GM12878 (cell line): ENCODE results near the gene DCX. TPM values are rescaled to one million over a fixed set of nuclear protein-coding genes. Genes with fewer than 3 reads are reported as not detected.

Experiments used
- ATAC-seq: fragments of 200-7000 bp; cut with Tn5 transposase; 3 replicates; pipeline ENCODE4 v1.9.1; 2020; ENCODE audit warnings: mild to moderate bottlenecking, moderate library complexity
- BruUV-seq: library from RNA; stranded (reverse); fragments of 400-500 nt; replicated peaks from 2 replicates; lab custom pipeline; 2021; lab: Mats Ljungman, UMichigan
- CTCF ChIA-PET: fragments of 300-600 bp; sonication (Branson Sonifier 250); formaldehyde crosslinking; extraction: SDS; loops from one replicate; lab custom pipeline; 2021; ENCODE audit warnings: inconsistent platforms; lab: Yijun Ruan, JAX
- POLR2A ChIA-PET: fragments of 350-600 bp; formaldehyde crosslinking; extraction: SDS; loops from one replicate; lab custom pipeline; 2021; ENCODE audit warnings: inconsistent platforms; lab: Charles Lee
- RAD21 ChIA-PET: fragments of 300-600 bp; sonication (Branson Sonifier 250); formaldehyde crosslinking; loops from one replicate; lab custom pipeline; 2023; ENCODE audit warnings: antibody characterized with exemption; ENCODE audit not compliant: unreplicated experiment; lab: Charles Lee
- SMC1A ChIA-PET: fragments of 300-600 bp; sonication (Branson Sonifier 250); formaldehyde crosslinking; loops from one replicate; lab custom pipeline; 2023; ENCODE audit not compliant: unreplicated experiment, uncharacterized antibody; lab: Charles Lee
- DNase-seq: peaks from one replicate; pipeline ENCODE4 v3.0.0-alpha.2; 2011; ENCODE audit warnings: low read depth, low spot score
- FAIRE-seq: peaks from 3 replicates; lab custom pipeline; 2011; peaks lifted over from hg19 to GRCh38; lab: Jason Lieb, UNC
- H2AFZ ChIP-seq: 2 replicates; pipeline ENCODE4 v1.6.0; 2011; ENCODE audit warnings: low read depth, low read length, control low read depth; ENCODE audit not compliant: control insufficient read depth
- H3K27ac ChIP-seq: 2 replicates; pipeline ENCODE4 v1.5.1; 2011; ENCODE audit warnings: control low read depth; ENCODE audit not compliant: control insufficient read depth, insufficient read depth
- H3K27me3 ChIP-seq, 2 experiments: replicated peaks in 1 of 2; 2 replicates each; pipeline versions ENCODE4 v1.6.0 to v1.6.1; 2011; ENCODE audit warnings: low read length in 1 of 2; ENCODE audit not compliant: control insufficient read depth in 2 of 2, insufficient read depth in 2 of 2
- H3K36me3 ChIP-seq, 2 experiments: 2 replicates each; pipeline ENCODE4 v1.5.1; 2011; ENCODE audit warnings: low read length in 1 of 2; ENCODE audit not compliant: control insufficient read depth in 2 of 2, insufficient read depth in 2 of 2
- H3K4me1 ChIP-seq: 2 replicates; pipeline ENCODE4 v1.6.1; 2011; ENCODE audit warnings: mild to moderate bottlenecking, low read length, moderate library complexity, mixed read lengths; ENCODE audit not compliant: control insufficient read depth, insufficient read depth
- H3K4me2 ChIP-seq: 2 replicates; pipeline ENCODE4 v1.6.0; 2011; ENCODE audit warnings: control low read depth; ENCODE audit not compliant: control insufficient read depth, insufficient read depth
- H3K4me3 ChIP-seq: fragments of 200-600 bp; sonication (generic); 2 replicates; pipeline ENCODE4 v1.5.1; 2016
- H3K79me2 ChIP-seq: 2 replicates; pipeline ENCODE4 v1.6.0; 2011; ENCODE audit warnings: low read length; ENCODE audit not compliant: control insufficient read depth, insufficient read depth
- H3K9ac ChIP-seq: 2 replicates; pipeline ENCODE4 v1.8.0; 2011; ENCODE audit warnings: low read length, control low read depth, mixed read lengths; ENCODE audit not compliant: control insufficient read depth, insufficient read depth
- H3K9me3 ChIP-seq: replicated peaks from 3 replicates; pipeline ENCODE4 v1.5.1; 2011; ENCODE audit warnings: mild to moderate bottlenecking, low read length; ENCODE audit not compliant: control insufficient read depth, insufficient read depth
- H4K20me1 ChIP-seq: 2 replicates; pipeline ENCODE4 v1.6.0; 2011; ENCODE audit not compliant: control insufficient read depth, insufficient read depth
- CBX3 ChIP-seq: fragments of 200-600 bp; sonication (generic); IDR thresholded peaks from 2 replicates; pipeline ENCODE4 v1.6.1; 2016; ENCODE audit warnings: low read depth, borderline replicate concordance
- CUX1 ChIP-seq: IDR thresholded peaks from 2 replicates; pipeline ENCODE4 v1.6.1; 2012; ENCODE audit warnings: improper control_type of control experiment, low read depth, low read length; ENCODE audit not compliant: insufficient replicate concordance
- IKZF1 ChIP-seq: fragments of 450-650 bp; conservative IDR thresholded peaks from 2 replicates; pipeline ENCODE4 v1.6.1; 2017; ENCODE audit warnings: antibody characterized with exemption, mild to moderate bottlenecking
- KLF5 ChIP-seq: fragments of 450-650 bp; IDR thresholded peaks from 2 replicates; pipeline ENCODE4 v1.6.1; 2014; ENCODE audit warnings: mild to moderate bottlenecking; ENCODE audit not compliant: partially characterized antibody
- MYC ChIP-seq: IDR thresholded peaks from 2 replicates; pipeline ENCODE4 v1.6.1; 2011; ENCODE audit warnings: mild to moderate bottlenecking, low read length, moderate library complexity, inconsistent platforms; ENCODE audit not compliant: insufficient read depth, insufficient replicate concordance, insufficient read length, severe bottlenecking
- NR2C2 ChIP-seq: IDR thresholded peaks from 2 replicates; pipeline ENCODE4 v1.6.1; 2011; ENCODE audit warnings: borderline replicate concordance, low read depth; ENCODE audit not compliant: control insufficient read depth, insufficient read length
- PML ChIP-seq: IDR thresholded peaks from 2 replicates; pipeline ENCODE4 v1.6.1; 2012; ENCODE audit warnings: low read length, inconsistent platforms
- RB1 ChIP-seq: fragments of 450-650 bp; formaldehyde crosslinking; IDR thresholded peaks from 2 replicates; pipeline ENCODE4 v1.6.1; 2017; ENCODE audit warnings: mild to moderate bottlenecking, borderline replicate concordance
- RFX5 ChIP-seq: IDR thresholded peaks from 2 replicates; pipeline ENCODE4 v1.6.1; 2011; ENCODE audit warnings: low read depth, low read length, improper control_type of control experiment
- SPI1 ChIP-seq: IDR thresholded peaks from 2 replicates; pipeline ENCODE4 v1.6.1; 2011; ENCODE audit warnings: low read depth, mild to moderate bottlenecking, low read length, moderate library complexity, borderline replicate concordance; ENCODE audit not compliant: insufficient read depth
- TCF3 ChIP-seq: IDR thresholded peaks from 2 replicates; pipeline ENCODE4 v1.6.1; 2012; ENCODE audit warnings: low read depth, mild to moderate bottlenecking, low read length, borderline replicate concordance; ENCODE audit not compliant: insufficient read depth
- WGBS: methylation state at CpG from one replicate; pipeline ENCODE4 v1.1.6; 2016; ENCODE audit warnings: low lambda C conversion rate; ENCODE audit not compliant: insufficient replicate concordance, insufficient coverage; ENCODE audit errors: missing lambda C conversion rate; 5-methylcytosine and 5-hydroxymethylcytosine counted together
- in situ Hi-C: fragments of 300-500 bp; cut with MboI; formaldehyde crosslinking; loops from 9 replicates; pipeline ENCODE4 v1.14.3; 2018; ENCODE audit warnings: mixed read lengths
- intact Hi-C: fragments of 100-400 bp; cut with micrococcal nuclease; formaldehyde crosslinking; loops from one replicate; pipeline ENCODE4 v1.14.2; 2022; ENCODE audit not compliant: unreplicated experiment
- polyA plus RNA-seq, 11 experiments: library from polyadenylated mRNA; depleted of rRNA in 4 of 11; unstranded in 6 of 11; stranded (reverse) in 5 of 11; fragments of >200 nt; fragmentation: Nextera tagmentation in 4 of 11; fragmentation: Illumina TruSeq in 1 of 11; extraction: Ambion mirVana in 4 of 11; extraction: Trizol in 1 of 11; gene quantifications; 1 replicate in 1 of 11; 2 replicates in 10 of 11; pipeline versions ENCODE4 v1.2.1 to v1.2.3, GENCODE V29; 2011 to 2016; ENCODE audit warnings: inconsistent platforms in 2 of 11, missing spikeins in 2 of 11, low read depth in 1 of 11
- total RNA-seq, 4 experiments: library from RNA; depleted of rRNA in 3 of 4; stranded (reverse); fragments of >200 nt in 3 of 4; fragmentation: Illumina TruSeq in 1 of 4; extraction: Trizol in 1 of 4; gene quantifications; 2 replicates each; pipeline versions ENCODE4 v1.2.1 to v1.2.3, GENCODE V29; 2013 to 2021
- TF ChIP-seq, protein P1 (sequence below): IDR thresholded peaks from 2 replicates; pipeline ENCODE4 v1.6.1; 2011; ENCODE audit warnings: borderline replicate concordance, low read depth, mild to moderate bottlenecking, moderate library complexity, mixed read lengths, low read length; ENCODE audit not compliant: insufficient read depth; ENCODE audit errors: extremely low read length
- TF ChIP-seq, protein P2 (sequence below): fragments of 150-350 bp; IDR thresholded peaks from 2 replicates; pipeline ENCODE4 v1.6.1; 2014; ENCODE audit warnings: mild to moderate bottlenecking, low read depth, low read length

The DCX gene
- total and polyA plus RNA-seq, 10 of the 15 experiments (the other 5 are each of a cell fraction or from before 2014, with no cell fraction given) = under 0.01 TPM; not detected in 9

GRCh38 chrX:111282139-111282538, 129.9 kb downstream of the DCX start (continued):
- TF ChIP-seq RB1 (no peak), TCF3 (no peak)
- TF ChIP-seq, protein P1, sequence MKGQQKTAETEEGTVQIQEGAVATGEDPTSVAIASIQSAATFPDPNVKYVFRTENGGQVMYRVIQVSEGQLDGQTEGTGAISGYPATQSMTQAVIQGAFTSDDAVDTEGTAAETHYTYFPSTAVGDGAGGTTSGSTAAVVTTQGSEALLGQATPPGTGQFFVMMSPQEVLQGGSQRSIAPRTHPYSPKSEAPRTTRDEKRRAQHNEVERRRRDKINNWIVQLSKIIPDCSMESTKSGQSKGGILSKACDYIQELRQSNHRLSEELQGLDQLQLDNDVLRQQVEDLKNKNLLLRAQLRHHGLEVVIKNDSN = no peak

DNA sequence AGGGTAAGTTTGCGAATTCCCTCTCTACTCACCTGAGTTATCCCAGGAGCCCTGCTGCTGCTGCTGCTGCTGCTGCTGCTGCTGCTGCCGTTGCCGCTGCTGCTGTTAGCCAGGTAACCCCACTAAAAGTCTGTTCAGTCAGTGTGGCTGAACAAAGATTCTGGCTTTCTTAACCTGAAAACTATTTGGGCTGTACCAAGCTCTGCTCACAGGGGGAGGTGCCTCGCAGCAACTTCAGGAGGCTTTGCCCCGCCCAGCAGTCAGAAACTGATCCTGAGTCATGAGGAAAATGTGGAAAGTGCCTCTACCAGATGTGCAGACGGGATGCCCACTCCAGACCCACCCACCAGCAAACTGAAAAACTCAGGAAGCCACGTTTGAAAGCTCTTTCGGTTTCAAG, 141.7 kb downstream of the DCX start, which contains the start of gene CAPN6:
CAPN6 (minus strand) TSS at position 145 of the 400 bp plus-strand sequence. CDS start 6,547 bp downstream, outside the sequence.
- FAIRE-seq = no peak
- H3K4me3 ChIP-seq = no peak within 1 kb of the TSS
- no peak for ATAC-seq
- TF ChIP-seq CUX1 (no peak), SPI1 (no peak), KLF5 (no peak), RFX5 (no peak), NR2C2 (no peak), IKZF1 (no peak), MYC (no peak), CBX3 (no peak), PML (no peak)
- TF ChIP-seq, protein P2, sequence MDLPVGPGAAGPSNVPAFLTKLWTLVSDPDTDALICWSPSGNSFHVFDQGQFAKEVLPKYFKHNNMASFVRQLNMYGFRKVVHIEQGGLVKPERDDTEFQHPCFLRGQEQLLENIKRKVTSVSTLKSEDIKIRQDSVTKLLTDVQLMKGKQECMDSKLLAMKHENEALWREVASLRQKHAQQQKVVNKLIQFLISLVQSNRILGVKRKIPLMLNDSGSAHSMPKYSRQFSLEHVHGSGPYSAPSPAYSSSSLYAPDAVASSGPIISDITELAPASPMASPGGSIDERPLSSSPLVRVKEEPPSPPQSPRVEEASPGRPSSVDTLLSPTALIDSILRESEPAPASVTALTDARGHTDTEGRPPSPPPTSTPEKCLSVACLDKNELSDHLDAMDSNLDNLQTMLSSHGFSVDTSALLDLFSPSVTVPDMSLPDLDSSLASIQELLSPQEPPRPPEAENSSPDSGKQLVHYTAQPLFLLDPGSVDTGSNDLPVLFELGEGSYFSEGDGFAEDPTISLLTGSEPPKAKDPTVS = no peak
- TF ChIP-seq, protein P1 = no peak

More for the DNA sequence above, 141.7 kb downstream of the DCX start, which contains the start of gene CAPN6:
- H2AFZ ChIP-seq = no peak within 1 kb of the TSS
- ChIA-PET CTCF (no interaction called here), POLR2A (no interaction called here), SMC1A (no interaction called here), RAD21 (no interaction called here)
- no peak within 1 kb of the TSS for H3K9ac ChIP-seq
- H3K9me3 ChIP-seq = no peaks in the 10 kb centered on the region
- in situ Hi-C loops = no loop called here
- H3K27me3 ChIP-seq = no peaks in the 10 kb centered on the region; a peak in 1 of 4 replicates
- no peaks in the 10 kb centered on the region for H3K4me1 ChIP-seq
- DNase-seq = no peak
- WGBS = 28% methylated on average over 8 of the region's 8 CpGs
- BruUV-seq = no TSS peak
- no peaks in the 10 kb centered on the region for H3K36me3 ChIP-seq
- H3K4me2 ChIP-seq = no peak within 1 kb of the TSS
- no peaks in the 10 kb centered on the region for H4K20me1 ChIP-seq
- intact Hi-C loops = no loop called here
- no peak within 1 kb of the TSS for H3K27ac ChIP-seq
- H3K79me2 ChIP-seq = no peaks in the 10 kb centered on the region
